GM21723 (cell line): ENCODE data around the gene ACADL.

Experiments used
- ATAC-seq: cut with Tn5 transposase; IDR thresholded peaks from one replicate; pipeline ENCODE4 v1.9.1; 2021; ENCODE audit warnings: mild to moderate bottlenecking, moderate library complexity; ENCODE audit not compliant: unreplicated experiment

ACADL gene

DNA sequence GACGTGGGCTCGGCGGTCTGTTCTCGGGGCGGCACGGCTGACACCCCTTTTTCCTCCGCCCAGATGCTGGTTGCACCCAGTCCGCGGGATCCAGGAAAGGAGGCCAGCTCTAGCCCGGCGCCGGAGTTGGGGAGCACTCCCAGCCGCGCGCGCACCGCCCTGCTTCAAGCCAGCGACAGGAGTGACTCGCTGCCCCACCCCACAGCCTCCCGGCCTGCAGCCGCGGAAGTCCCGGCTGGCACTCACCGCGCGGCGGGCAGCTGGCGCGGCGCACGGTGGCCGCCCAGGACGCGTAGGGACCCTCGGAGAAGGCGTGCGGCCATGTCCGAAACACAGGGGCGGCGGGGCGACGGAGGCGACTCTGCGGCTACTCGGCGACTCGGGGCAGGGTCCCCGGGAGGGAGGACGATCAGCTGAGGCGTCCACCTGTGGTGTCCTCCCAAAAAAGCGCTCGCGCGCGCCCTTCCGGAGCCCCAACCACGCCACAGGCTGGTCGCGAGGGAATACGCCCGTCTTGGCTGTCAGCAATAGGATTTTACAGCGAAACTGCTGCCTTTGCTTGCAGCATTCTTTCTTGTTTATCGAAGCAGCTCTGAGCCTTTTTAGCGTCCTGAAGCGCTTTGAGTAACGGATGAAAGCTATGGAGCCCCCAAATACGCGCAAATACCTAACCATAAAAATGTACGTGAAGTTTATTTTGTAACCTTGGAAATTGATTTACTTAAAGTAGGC is at the start of gene ACADL:
ACADL (minus strand) TSS at position 507 of the 732 bp plus-strand sequence; CDS start at position 323, 184 bp downstream.
- ATAC-seq: no peak

DNA sequence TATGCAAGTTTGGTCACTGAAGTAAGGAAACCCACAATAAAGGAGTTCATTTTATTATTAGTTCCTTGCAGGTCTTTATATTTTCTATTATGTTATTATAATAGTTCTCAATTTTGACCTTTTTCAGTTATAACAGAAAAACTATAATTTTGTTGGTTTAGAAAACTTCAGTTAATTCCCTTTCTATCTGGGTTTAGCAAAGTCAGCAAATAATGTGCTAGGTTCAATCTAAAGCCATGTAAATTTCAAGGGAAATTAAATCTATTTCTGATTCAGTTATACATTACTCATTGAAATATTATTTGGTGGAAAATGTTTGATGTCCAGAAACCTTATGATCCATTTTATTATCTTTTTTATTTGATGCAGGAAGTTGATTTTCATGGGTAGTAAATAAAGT is 46.1 kb upstream of the ACADL start:
- no peak for ATAC-seq

DNA sequence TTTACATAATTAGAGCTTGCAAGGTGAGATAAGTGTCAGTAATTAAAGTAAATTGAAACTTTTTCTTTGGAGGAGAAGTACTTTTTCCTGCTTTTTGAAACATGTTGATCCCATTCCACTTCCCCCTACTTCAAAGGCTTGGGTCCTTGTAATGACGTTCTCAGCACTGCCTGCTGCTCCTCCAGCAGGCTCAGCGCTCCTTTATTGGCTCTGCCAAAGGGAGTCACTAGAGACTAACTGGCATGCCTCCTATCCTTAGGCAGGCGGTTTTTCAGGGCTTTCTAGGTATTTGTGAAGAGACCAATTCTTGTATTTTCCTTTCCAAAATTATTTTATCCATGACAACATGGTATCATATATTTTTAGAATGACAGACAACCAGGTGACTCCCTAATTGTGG is 43.9 kb upstream of the ACADL start:
- no peak for ATAC-seq

DNA sequence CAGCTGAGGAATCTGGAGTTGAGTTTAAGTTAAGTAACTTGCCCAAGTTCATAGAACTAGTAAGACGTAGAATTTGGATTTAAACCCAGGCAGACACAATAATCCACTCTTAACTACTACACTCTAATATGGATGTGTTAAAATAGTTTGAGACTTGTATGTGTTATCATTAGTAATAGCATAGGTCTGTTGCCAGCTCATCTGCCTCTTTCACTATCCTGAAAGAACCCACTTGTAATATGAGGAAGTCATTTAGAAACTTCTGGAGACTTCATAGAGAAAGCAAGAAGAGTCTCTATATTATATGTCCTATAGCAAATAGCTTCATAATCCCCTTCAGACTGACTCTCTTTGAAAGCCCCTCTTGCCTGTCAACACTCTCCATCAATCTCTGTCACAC is 43.0 kb upstream of the ACADL start:
- ATAC-seq: no peak

DNA sequence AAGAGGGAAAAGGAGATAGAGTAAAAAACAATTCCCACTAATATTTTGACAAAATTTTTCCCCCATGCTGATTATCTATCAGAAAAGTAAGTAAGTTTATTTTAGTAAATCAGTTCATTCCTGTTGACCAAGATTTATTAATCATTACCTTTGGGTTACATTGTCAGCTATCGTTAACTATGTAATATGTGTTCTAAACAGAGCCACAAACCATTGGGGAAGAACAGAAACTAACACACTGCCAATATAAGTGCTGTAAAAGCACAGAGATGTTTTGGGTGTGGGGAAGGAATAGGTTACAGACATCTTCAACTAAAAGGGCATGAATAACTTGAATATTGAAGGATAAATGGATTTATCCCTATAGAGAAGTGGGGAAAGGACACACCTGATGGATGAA is 42.5 kb upstream of the ACADL start:
- no peak for ATAC-seq

DNA sequence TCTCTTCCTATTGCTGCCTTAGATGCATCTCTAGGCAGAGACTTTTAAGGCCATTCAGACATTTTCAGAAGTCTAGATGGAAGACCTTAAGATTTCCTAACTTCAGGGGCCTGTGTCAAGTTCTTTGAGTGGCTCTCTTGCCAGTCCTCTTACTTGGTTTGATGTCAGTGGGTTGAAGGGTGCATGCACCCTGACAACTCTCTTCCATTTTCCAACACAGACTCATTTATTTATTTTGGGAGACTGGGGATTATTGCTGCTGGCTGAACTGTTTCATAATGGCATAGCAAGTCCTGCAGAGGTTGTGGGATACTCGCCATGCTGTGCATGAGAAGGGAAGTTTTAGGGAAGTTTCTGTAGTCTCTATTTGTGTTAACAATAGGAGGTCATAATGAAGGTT is 39.0 kb upstream of the ACADL start:
- ATAC-seq: no peak

DNA sequence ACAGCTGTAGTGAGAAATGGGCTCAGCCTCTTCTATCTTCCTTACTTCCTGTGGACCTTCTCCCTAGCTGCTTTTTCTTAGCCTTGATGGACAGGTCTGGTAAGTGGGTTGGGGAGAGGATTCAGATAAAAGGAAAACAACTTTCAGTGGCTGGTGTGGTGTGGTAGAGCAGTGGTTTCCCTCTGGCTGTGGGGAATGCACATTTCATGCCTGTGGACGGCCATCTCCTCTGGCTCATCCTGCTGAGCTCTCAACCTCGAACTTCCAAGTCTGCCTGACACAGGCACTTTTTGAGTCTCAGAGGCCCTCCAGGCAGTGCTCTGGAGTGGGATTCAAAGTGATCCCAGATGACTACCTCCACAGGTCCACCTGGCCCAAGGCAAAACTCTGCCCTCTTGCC is 38.6 kb upstream of the ACADL start:
- no peak for ATAC-seq

DNA sequence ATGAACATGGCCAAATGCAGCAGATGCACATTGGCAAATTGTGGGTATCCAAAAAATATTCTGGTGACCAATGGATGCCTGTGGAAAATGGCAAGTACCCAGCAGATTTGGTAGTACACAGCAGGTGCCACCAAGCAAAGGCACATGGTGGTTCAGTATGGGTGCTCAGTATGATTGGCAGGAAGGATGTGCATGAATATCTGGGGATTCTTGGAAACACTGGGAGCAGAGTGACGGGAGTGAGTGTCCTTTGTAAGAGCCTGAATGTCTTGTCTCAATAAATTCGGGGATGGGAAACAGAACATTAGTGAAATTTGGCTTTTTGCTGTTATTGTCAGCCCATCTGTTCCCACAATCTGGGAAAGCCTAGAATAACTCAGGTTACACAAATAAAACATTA is 36.8 kb upstream of the ACADL start:
- ATAC-seq: no peak

DNA sequence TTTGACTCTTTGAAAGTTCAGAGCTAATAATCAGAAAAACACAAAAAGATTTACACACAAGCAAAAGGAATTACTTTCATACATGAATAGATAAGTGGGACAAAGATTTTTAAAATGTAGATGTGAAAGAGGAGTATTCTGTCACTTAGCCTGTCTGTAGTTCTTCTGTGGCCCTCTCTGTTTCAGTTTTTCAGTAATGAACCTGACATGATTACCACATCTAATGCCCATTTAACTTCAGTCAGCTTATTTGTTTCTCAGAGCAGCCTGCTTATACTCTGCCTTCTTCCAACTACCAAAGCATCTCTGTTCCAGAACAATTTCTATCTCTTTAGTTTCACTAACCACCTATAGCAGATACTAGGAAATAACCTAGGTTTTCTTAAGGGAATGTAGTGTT is 34.4 kb upstream of the ACADL start:
- no peak for ATAC-seq

DNA sequence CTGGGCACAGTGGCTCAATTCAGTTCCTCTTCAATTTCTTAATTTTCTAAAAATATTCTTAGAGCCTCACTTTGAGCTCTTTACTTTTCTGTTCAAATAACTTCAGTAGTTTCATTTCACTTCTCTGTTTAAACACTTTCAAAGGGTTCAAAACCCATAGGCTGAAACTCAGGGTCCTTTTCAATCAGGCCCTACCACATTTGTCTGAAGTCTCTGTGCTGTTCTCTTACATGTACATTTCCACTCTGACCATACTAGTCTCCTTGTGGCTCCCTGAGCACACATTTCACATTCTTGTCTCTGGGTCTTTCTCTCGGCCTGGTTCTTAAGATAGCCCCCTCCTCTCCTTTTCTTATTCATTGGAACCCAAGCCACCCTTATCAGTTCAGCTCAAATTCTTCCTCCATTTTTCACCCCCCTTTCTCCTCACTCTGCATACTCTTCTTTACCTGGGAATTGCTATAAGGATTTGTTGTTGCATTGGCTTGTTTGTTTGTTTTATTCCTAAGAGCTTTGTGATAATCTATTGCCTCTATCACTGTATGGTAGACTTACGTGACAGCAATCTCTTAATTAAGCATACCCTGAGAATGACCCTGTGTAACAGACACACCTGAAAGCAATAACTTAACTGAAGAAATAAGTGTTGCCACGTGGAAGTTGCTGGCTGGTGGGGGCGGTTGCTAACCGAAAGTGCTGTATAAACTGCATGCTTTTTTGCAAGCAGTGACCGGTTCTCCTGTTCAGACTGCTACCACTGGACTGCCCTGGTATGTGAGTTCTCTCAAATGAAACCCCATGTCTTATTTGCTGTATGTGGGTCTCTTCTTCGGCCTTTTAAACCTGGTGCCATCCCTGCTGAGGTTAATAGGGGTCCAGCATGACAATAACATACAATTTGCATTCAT is 27.7 kb upstream of the ACADL start:
- no peak for ATAC-seq

DNA sequence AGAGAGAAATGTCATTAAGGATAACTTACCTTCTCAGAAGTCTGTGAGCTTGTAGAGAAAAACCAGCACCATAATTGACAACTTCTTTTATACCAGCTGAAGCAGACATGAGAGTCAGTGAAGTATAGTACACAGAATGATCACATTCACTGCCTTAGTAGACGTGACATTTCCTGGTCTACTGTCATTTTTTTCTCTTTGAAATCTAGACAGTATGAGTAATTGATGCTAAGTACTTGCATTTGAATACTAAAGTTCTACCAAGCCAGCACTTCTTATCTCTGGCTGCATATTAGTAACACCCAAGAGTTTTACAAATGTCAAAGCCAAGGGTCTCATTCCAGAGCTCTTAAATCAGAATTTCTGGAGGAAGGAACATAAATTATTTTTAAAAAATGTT is 25.4 kb upstream of the ACADL start:
- no peak for ATAC-seq

DNA sequence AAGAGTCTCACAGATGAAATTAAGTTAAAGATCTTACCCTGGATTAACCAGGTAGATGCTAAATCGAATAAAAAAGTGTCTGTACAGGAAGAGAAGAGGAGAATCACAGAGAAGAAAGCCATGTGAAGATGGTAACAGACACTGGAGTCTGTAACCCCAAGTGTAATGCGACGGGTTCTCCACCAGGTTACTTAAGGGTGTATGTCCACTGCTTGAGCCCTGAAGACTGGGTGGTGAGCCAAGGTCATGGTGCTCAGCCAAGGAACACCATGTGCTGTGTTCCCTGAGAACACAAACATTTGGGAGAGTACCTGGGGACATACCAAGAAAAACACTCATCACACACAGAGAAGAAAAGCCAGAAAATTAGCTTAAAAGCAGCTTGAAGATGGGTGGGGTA is 8.2 kb upstream of the ACADL start:
- no peak for ATAC-seq

DNA sequence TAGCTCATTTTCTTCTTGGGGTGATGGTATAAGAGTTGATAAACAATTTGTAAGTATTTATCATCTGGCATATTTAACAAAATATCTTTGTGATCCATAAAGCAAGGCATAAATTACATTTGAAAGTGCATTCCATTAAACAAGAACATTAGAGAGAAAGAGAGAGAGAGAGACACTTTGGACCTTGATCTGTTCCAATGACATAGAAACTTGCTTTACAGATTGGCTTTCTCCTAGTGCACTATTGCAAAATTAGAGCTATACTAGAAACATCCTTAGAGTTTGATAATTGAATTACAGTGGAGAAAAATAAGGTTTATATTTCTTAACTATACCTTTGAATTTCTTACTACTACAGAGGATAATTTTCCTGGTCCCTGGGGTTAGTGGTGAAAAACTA is 5.7 kb upstream of the ACADL start:
- no peak for ATAC-seq

DNA sequence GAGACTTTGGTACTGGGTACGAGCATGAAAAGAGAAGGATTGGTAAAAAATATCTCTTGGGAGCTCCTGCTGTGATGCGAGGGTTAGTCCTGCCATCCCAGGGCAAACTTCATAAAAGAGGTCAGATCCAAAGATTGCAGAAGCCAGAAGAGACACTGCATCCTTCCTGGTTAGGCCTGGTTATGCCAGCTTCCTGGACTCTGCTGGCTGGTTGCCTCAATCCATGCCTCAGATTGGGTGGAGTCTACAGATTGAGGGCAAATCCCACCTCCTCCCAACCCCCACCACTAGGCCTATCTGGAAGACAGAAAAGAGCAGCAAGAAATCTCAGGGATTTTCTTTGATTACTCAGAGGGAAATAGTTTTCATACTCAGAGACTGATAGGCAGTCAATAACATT is 5.3 kb upstream of the ACADL start:
- no peak for ATAC-seq

DNA sequence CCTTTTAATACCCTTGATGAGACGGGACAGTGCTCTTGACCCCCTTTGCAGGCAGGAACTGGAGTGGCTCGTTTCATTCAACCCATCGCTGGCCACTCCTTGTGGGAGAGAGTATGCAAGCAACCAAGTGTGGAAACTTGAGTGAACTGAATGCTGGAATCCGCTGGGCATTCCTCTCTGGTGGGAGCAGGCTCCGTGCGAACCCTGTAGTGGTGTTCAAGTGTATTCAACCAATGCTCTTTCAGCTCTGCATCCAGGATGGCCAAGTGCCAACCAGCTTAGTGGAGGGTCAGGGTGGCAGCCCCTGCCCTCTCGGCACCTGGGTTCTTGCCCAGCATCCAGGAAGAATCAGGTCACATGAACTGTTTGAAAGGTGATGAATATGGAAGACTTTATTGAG is 3.3 kb upstream of the ACADL start:
- no peak for ATAC-seq

DNA sequence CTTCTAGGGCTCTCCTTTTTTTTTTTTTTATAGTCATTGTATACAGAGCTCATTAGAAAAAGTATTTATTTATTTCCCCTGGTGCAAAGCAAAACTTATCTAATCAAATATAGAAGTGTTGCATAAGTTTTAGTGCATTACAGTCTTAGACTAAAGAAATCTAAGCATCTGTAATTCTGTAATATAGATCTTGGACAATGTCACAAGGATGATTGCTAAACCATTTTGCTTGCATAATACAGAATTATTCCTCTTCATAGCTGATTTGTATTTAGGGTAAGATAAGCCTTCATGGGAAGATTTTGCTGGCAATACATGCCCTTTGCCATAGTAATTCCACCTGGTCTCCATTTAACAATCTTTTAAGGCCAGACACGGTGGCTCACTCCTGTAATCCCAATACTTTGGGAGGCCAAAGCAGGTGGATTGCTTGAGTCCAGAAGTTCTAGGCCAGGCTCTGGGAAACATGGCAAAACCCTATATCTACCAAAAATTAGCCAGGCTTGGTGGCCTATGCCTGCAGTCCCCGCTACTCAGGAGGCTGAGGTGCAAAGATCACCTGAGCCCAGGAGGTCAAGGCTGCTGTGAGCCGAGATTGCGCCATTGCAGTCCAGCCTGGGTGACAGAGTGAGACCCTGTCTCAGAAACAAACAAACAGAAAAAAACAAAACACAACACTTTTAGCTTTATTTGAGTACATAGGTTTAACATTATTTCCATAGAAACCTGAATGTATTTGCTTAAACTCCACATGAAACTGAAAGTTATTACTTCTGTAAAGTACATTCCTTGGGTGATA is 2.2 kb upstream of the ACADL start:
- no peak for ATAC-seq

DNA sequence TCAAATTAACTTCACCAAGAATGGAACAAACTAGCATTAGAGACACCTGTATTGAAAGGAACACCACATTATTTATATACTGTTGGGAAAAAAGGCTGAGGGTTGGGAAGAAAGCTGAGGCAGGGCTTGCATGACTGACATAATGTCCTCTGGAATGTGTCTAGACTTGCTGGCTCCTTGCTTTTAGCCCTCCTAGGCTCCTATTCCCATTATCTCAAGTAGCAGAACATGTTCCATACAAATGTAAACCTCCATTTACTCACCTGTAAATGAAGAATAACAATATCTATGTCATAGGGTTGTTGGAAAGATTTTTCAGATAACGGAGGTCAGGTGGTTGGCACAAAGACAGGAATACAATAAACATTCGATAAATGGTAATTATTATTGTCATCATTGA is 976 bp upstream of the ACADL start:
- ATAC-seq: no peak

DNA sequence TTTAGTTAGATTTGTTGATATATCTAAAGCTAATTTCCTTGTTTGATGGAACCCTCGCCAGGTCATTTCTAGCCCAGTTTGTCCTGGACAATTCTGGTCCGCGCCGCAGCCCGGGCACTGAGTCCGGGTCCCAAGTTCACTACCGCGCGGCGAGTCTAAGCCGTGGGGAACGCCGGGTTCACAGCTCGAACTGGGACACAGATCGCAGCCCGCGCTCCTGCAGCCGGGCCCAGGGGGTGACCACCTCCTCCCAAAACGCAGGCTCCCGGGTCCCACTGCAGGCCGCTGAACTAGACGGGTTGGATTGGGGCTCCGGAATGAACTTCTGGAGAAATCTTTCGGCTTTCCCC is 681 bp downstream of the ACADL start:
- no peak for ATAC-seq

DNA sequence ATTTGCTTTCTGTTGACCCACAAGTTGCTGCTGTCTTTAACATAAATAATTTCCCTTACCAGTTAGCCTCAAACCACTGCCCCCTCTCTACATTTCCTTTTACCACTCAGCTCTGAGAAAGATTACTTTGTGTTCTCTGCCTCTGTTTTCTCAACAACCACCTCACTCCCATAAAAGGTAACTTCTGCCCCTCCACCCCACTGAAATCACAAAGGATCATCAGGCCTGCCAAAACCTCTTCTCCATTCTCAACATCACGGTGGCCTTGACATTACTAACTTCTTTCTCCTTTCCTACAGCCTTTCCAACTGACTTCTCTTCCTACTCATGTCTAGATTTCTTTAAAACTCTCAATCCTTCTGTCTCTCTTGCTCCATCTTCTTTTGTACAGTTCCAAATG is 10.1 kb downstream of the ACADL start:
- ATAC-seq: no peak

DNA sequence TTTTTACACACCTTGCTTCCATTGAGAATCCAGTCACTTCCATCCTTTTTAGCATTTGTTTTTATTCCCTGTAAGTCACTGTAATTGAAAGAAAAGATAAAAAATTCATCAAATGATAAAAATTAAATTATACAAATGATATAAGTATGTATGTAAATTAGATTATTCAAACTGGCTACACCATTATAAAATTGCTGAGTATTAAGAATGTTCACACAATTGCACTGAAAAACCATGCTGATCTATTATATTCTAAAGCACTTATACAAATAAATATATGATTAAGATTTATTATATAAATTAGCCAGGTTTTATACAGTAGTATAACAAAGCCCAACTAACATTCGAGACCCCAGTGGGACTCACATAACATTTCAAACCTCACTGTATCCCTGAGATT is 15.1 kb downstream of the ACADL start:
- no peak for ATAC-seq

DNA sequence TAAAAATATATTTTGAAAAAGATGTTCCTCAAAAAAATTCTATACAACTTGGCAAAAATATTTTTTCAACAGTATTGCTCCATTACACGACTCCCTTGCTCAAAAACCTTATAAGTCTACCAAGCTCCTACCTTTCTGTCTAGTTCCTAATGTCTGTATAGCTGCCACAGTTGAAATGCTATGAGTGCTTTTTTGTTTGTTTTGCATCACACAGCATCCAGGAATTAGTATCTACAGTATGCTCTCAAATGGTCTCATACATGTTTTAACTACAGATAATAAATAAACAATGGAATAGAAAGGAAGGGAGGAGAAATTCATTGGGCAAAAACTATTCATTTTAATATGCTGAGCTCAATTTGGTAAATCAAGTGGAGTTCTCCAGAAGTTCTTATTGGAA is 17.3 kb downstream of the ACADL start:
- ATAC-seq: no peak

DNA sequence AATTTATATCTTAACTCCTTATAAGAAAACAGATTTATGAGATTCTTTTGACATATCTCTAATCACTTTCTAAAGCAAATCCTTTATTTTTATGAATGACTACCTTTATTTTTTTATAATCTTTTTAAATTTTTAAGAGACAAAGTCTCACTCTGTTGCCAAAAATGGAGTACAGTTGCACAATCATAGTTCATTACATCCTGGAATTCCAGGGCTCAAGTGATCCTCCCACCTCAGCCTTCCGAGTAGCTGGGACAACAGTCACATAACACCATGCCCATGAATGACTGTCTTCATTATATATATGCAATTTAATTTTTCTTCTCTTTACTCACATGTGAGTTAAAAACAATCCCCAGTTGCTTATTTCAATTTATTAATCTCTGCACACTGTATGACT is 21.7 kb downstream of the ACADL start:
- ATAC-seq: no peak
